ENCODE data around the gene PITPNC1. TPM values are rescaled to one million over a fixed set of nuclear protein-coding genes. Genes with fewer than 3 reads are reported as not detected.

Gene PITPNC1
- polyA plus RNA-seq, 1 experiment: 9.1 TPM

- ChIA-PET CTCF (interaction anchor here (1.8 kb wide), 1 partner anchor 11 kb away, joined by 6 read pairs; no protein-coding TSS in a partner anchor), POLR2A (no interaction called here)
- H3K4me3 ChIP-seq (ENCODE audit: low read depth, low read length): no peak overlapping the region
- no peak for TF ChIP-seq CTCF (IDR thresholded peaks at IDR 0.05; ENCODE audit: low read depth, low read length)
- H3K27me3 ChIP-seq (ENCODE audit: control insufficient read depth, insufficient read depth, low read length): no peaks in the 10 kb centered on the region
- no peak overlapping the region for H3K27ac ChIP-seq (ENCODE audit: low read depth, low read length)
- no peak for DNase-seq (ENCODE audit: low read depth, low spot score)
- H3K9me3 ChIP-seq (ENCODE audit: control insufficient read depth, insufficient read depth, low read length): no peaks in the 10 kb centered on the region
Measured at GRCh38 chr17:67679225-67679624, 302.1 kb downstream of the PITPNC1 start.

- ChIA-PET CTCF (interaction anchor here (1.8 kb wide), 1 partner anchor 10 kb away, joined by 6 read pairs; no protein-coding TSS in a partner anchor), POLR2A (no interaction called here)
- H3K27ac ChIP-seq (ENCODE audit: low read depth, low read length): no peak overlapping the region
- no peak for TF ChIP-seq CTCF (IDR thresholded peaks at IDR 0.05; ENCODE audit: low read depth, low read length)
- no peak for DNase-seq (ENCODE audit: low read depth, low spot score)
- H3K27me3 ChIP-seq (ENCODE audit: control insufficient read depth, insufficient read depth, low read length): no peaks in the 10 kb centered on the region
- no peak overlapping the region for H3K4me3 ChIP-seq (ENCODE audit: low read depth, low read length)
- H3K9me3 ChIP-seq (ENCODE audit: control insufficient read depth, insufficient read depth, low read length): no peaks in the 10 kb centered on the region
Measured at GRCh38 chr17:67679721-67680120, 302.6 kb downstream of the PITPNC1 start.

DNA sequence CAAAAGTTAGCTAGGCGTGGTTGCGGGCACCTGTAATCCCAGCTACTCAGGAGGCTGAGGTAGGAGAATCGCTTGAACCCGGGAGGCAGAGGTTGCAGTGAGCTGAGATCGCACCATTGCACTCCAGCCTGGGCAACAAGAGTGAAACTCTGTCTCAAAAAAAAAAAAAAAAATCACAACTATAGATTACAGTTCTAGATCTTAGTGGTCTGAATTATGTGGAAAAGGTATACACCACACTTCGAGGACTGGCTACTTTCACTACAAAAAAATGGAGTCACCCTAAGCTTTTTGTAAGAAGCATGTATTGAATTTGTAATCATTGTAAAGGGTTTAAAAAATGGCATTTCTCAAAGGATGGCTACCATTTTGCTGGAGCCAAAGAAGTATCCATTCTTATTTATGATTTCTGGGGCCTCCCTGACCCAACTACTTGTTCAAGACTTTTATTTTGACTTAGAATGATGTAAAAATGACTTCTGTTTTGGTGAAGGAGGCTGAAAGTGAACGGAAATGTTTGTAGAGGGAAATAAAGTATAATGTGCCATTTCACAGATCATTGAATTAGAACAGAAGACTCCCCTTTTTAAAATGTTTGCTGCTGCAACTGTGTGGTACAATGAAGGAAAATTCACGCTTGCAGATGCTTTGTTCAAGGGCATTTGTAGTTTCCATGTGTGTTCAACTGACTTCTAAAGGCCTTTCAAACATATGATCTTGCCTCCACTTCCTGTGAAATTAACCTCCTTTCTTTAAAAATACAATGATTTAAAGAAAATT lies 303.6 kb downstream of the PITPNC1 start:
- ChIA-PET POLR2A (no interaction called here), CTCF (interaction anchor here (0.9 kb wide), 1 partner anchor 300 kb away, joined by 10 read pairs; no protein-coding TSS in a partner anchor)
- Histone ChIP-seq H3K9me3 (ENCODE audit: control insufficient read depth, insufficient read depth, low read length) (no peaks in the 10 kb centered on the region), H3K27me3 (ENCODE audit: control insufficient read depth, insufficient read depth, low read length) (no peaks in the 10 kb centered on the region), H3K27ac (ENCODE audit: low read depth, low read length) (no peak overlapping the region), H3K4me3 (ENCODE audit: low read depth, low read length) (no peak overlapping the region)
- no peak for TF ChIP-seq CTCF (IDR thresholded peaks at IDR 0.05; ENCODE audit: low read depth, low read length)
- no peak for DNase-seq (ENCODE audit: low read depth, low spot score)

DNA sequence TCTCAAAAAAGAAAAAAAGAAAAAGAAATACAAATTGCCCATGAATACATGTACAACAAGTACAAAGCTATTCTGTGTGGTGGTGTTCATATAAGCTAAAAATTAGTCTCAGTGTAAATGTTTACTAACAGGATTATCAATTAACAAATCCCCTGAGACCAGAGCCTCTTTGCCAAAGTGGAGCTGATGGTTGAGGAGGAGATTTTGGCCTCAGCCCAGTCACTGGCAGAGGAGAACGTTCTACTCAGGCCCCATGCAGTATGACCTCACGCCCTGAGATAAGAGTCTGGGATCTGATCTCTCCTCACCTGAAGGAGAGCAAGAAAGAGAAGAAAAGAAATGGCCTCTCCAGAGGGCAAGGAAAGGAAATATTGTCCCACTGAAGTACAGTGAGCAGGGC lies 305.1 kb downstream of the PITPNC1 start:
- Histone ChIP-seq H3K27me3 (ENCODE audit: control insufficient read depth, insufficient read depth, low read length) (no peaks in the 10 kb centered on the region), H3K27ac (ENCODE audit: low read depth, low read length) (no peak overlapping the region), H3K4me3 (ENCODE audit: low read depth, low read length) (no peak overlapping the region), H3K9me3 (ENCODE audit: control insufficient read depth, insufficient read depth, low read length) (no peaks in the 10 kb centered on the region)
- TF ChIP-seq CTCF (IDR thresholded peaks at IDR 0.05; ENCODE audit: low read depth, low read length): no peak
- no peak for DNase-seq (ENCODE audit: low read depth, low spot score)
- ChIA-PET POLR2A (no interaction called here), CTCF (no interaction called here)

DNA sequence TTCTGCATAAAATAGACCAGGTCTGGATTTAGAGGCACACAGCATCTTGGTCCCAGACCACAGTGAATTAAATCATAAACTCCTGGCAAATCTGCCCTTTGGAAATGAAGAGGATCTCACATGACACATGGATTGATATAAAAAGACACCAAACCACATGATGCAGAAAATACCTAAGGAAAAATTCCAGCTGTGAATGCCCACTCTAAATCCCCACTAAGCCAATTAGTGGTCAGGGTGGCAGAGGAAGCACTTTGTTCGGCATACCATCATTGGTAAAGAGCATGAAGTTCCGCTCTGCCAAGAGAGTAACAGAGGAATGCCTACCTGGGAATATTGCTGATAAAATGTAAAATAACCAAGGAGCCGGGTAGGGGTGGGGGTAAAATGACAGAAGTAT lies 308.3 kb downstream of the PITPNC1 start:
- CTCF ChIA-PET: interaction anchor here (1.0 to 4.9 kb wide), 2 partner anchors 307 to 311 kb away, joined by 4 to 61 read pairs; no protein-coding TSS in a partner anchor
- H3K27me3 ChIP-seq (ENCODE audit: control insufficient read depth, insufficient read depth, low read length): no peaks in the 10 kb centered on the region
- no peak overlapping the region for H3K4me3 ChIP-seq (ENCODE audit: low read depth, low read length)
- no peak for TF ChIP-seq CTCF (IDR thresholded peaks at IDR 0.05; ENCODE audit: low read depth, low read length)
- POLR2A ChIA-PET: no interaction called here
- no peak for DNase-seq (ENCODE audit: low read depth, low spot score)
- no peak overlapping the region for H3K27ac ChIP-seq (ENCODE audit: low read depth, low read length)
- no peaks in the 10 kb centered on the region for H3K9me3 ChIP-seq (ENCODE audit: control insufficient read depth, insufficient read depth, low read length)
